Activated CD4-positive, alpha-beta T cell treated with anti-CD3 and anti-CD28 coated beads, Interleukin-2, amount 50 U/mL, for 24 hours (primary cell): ENCODE measurements around the gene CADPS2.

Experiments
- DNase-seq, 2 donors: peaks; one replicate each; pipeline ENCODE4 v3.0.0-alpha.2; 2020; ENCODE audit warnings: low read depth in 1 of 2, low spot score in 1 of 2

Gene CADPS2

GRCh38 chr7:122315507-122316466, 570.5 kb downstream of the CADPS2 start:
- no peak for DNase-seq

GRCh38 chr7:122314284-122314683, 572.0 kb downstream of the CADPS2 start:
- DNase-seq: no peak

GRCh38 chr7:122312789-122313188, 573.5 kb downstream of the CADPS2 start:
- DNase-seq: no peak

- DNase-seq: no peak
These were observed 574.4 kb downstream of the CADPS2 start for GRCh38 chr7:122311734-122312450.

GRCh38 chr7:122311050-122311700, 575.1 kb downstream of the CADPS2 start:
- DNase-seq: no peak

- no peak for DNase-seq
These were observed 575.9 kb downstream of the CADPS2 start for GRCh38 chr7:122310119-122311021.

- no peak for DNase-seq
These were observed 576.8 kb downstream of the CADPS2 start for GRCh38 chr7:122309421-122309820.

GRCh38 chr7:122307228-122307621, 579.0 kb downstream of the CADPS2 start:
- DNase-seq: no peak

- DNase-seq: no peak
These were observed 579.7 kb downstream of the CADPS2 start for GRCh38 chr7:122306320-122307227.

GRCh38 chr7:122305475-122306319, 580.6 kb downstream of the CADPS2 start:
- no peak for DNase-seq

- DNase-seq: no peak
These were observed 581.3 kb downstream of the CADPS2 start for GRCh38 chr7:122304996-122305421.

GRCh38 chr7:122304319-122304975, 581.8 kb downstream of the CADPS2 start, which contains the start of gene FEZF1:
Gene FEZF1 (minus strand): TSS chr7:122304750. CDS start chr7:122304437, 313 bp downstream.
- no peak for DNase-seq

- no peak for DNase-seq
These were observed 582.5 kb downstream of the CADPS2 start for GRCh38 chr7:122303531-122304318.

GRCh38 chr7:122302761-122303530, 583.3 kb downstream of the CADPS2 start:
- DNase-seq: no peak

- DNase-seq: no peak
These were observed 584.2 kb downstream of the CADPS2 start for GRCh38 chr7:122301858-122302760.
